Motor neuron (in vitro differentiated cells): Measurements from ENCODE around the gene KLF15. TPM values are rescaled to one million over a fixed set of nuclear protein-coding genes. Genes with fewer than 3 reads are reported as not detected.

Experiments
- ATAC-seq, 8 experiments: fragments of 200-7000 bp; cut with Tn5 transposase; replicated peaks in 6 of 8; 2 replicates each; pipeline ENCODE4 v1.8.0; 2021; ENCODE audit warnings: mild to moderate bottlenecking in 8 of 8, moderate library complexity in 8 of 8
- H3K27ac ChIP-seq, 2 donors: fragments of 250-450 bp; sonication (Bioruptor Pico); 2 replicates each; pipeline ENCODE4 v1.9.0; 2021; ENCODE audit warnings: antibody characterized with exemption in 2 of 2, mild to moderate bottlenecking in 2 of 2, moderate library complexity in 1 of 2
- H3K4me1 ChIP-seq, 2 donors: fragments of 250-450 bp; sonication (Bioruptor Pico); replicated peaks in 1 of 2; 2 replicates each; pipeline ENCODE4 v1.6.1; 2021; ENCODE audit warnings: antibody characterized with exemption in 2 of 2, mild to moderate bottlenecking in 2 of 2, moderate library complexity in 1 of 2
- H3K4me3 ChIP-seq, 5 donors: fragments of 250-450 bp; sonication (Bioruptor Pico); 2 replicates each; pipeline ENCODE4 v1.9.0; 2021; ENCODE audit warnings: antibody characterized with exemption in 5 of 5, mild to moderate bottlenecking in 5 of 5, moderate library complexity in 4 of 5
- WGBS, 10 experiments: fragments of 450-650 bp; shearing (Covaris generic); methylation state at CpG; one replicate each; pipeline ENCODE4 v1.0.0; 2022; 5-methylcytosine and 5-hydroxymethylcytosine counted together
- in situ Hi-C, 9 experiments: fragments of 400-800 bp; cut with MboI; loops; one replicate each; pipeline ENCODE4 v1.15.0; 2021; ENCODE audit warnings: low sequenced_read_pairs in 9 of 9, low pct_unique_long_range_greater_than_20kb in 2 of 9; ENCODE audit not compliant: unreplicated experiment in 9 of 9
- total RNA-seq, 8 experiments: library from RNA; unstranded; fragments of 300-600 nt; gene quantifications; 2 replicates each; pipeline versions ENCODE4 v1.2.3 to v1.2.4, GENCODE V29; 2022

KLF15 gene
- total RNA-seq, 8 experiments from 2014 or later, result 1.6 to 4.7 (median 2.9) TPM

DNA sequence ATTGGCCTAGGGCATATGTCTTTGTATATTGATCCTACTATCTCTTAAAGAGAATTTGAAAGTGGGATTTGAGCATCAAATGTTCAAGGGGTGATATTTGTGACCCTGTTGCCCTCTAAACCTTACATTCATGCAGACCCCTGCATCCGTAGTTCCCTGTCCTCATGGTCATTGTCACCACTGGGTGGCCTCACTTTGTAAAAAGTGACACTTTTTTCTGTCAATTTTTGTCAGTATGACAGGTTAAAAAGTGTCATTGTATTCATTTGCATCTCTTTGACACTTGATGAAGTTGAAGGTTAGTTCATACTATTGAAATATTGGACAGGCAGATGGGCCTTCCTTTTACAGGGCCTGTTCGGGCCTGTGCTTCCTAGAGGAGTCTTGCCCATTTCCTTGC is 12.3 kb upstream of the KLF15 start:
- Histone ChIP-seq H3K4me1 (no peaks in the 10 kb centered on the region), H3K27ac (no peak overlapping the region), H3K4me3 (no peak overlapping the region)
- in situ Hi-C loops, result no loop called here
- WGBS, 10 experiments, result 33 to 92% (median 60%) methylated on average over 1 to 2 of the region's 2 CpGs; no CpG with 5 or more reads in 3 of the 10 experiments
- no peak for ATAC-seq

DNA sequence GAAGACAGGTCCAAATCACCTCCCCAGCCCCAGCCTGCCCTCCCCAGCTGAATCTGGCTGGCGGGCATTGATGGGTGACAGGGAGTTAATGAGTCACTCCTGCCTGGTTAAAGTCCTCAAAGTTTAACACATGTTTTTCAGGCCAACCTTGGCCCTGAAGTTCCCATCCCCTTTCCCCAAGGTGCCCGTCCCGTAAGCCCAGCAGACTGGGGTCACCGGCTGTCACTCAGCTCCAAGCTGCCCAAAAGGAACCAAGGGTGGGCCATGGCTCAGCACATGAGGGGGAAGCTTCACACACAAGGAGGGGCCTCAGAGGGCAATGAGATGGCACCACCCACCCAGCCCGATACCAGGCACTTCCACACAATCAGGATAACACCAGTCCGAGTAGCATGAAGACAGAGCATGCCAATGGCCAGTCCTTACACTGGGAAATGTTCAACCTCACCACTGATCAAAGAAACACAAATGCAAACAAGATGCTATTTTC is 10.2 kb upstream of the KLF15 start:
- Histone ChIP-seq H3K27ac (no peak overlapping the region), H3K4me1 (peaks cover 0 to 3% of the 10 kb centered on the region in 2 donors), H3K4me3 (no peak overlapping the region)
- WGBS, 10 experiments, result 67 to 100% (median 91%) methylated on average over 1 to 5 of the region's 6 CpGs; no CpG with 5 or more reads in 4 of the 10 experiments
- ATAC-seq, result no peak
- in situ Hi-C loops, result no loop called here

DNA sequence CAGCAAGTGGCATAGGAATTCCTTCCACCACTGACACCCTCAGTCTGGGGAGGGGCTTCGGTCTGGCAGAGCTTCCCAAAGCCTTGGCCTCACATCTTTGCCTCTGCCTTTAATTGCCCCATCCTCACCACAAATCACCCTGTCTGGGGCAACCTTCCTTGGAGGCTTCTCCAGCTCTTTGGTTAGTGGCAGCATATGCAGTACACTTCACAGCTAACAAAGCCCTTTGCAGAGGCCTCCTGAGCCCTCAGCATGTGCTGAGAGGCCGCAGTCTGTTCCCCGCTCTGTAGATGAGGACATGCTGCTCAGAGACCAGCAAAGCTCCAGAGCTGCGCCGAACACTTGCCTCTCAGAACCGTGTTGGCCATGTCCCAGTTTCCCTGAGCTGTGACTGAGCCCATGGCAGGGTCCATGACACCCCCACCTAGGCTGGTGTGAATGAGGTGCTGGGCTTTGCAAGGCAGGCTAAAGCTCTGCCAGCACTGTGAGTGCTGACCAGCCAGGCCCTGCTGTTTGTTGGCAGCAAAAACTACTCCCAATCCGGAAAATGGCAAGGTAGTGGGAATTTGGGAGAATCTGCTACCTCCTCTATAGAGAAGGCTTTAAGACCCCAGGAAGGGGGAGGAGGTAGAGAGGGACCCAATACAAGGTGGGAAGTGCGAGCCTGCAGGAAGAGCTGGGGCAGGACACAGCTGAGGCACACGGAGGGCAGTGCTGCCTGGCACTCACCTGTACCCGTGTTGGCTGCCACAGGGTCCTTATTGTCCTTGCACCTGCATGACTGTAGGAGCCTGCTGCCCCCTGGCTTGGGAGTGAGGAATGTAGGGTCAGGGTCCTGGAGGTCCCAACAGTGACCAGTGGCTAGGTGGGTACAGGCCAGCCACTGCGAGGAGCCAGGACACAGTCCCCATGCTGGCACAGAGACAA is 8.4 kb upstream of the KLF15 start:
- 20 to 87% (median 73%) methylated on average over 1 to 9 of the region's 11 CpGs; no CpG with 5 or more reads in 4 of the 10 experiments for WGBS, 10 experiments
- H3K4me3 ChIP-seq, result no peak overlapping the region
- H3K27ac ChIP-seq, result no peak overlapping the region
- in situ Hi-C loops, result no loop called here
- peaks cover 0 to 3% of the 10 kb centered on the region in 2 donors for H3K4me1 ChIP-seq
- ATAC-seq, result no peak

DNA sequence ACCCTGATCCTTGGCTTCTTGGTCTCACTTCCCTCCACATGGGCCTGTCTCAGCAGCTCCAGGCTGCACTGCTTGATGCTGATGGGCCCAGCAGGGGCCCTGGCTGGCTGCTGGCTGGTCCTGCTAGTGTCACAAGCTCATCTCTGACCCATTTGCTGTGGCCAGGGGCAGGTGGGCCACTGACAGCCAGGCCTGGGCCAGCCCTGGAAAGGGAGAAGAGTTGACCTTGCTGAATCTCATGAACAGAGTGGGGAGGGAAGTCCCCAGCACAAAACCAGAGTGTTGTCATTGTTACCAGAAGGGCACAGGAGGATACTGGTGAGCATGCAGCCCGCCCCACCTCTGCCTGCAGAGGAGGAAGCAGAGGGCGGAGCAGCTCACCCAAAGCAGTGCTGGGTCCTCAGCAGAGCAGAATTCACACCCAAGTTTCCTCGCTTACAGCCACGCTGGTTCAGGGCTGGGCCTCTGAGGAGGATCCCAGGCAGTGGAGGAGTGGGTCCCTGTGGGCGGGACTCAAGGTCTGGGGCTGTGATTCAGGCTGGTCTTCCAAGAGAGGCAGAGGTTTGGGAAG is 7.6 kb upstream of the KLF15 start:
- ATAC-seq, result peak in 2 of 8 experiments; percentile 63 to 83
- Histone ChIP-seq H3K27ac (no peak overlapping the region), H3K4me1 (peaks cover 0 to 3% of the 10 kb centered on the region in 2 donors), H3K4me3 (no peak overlapping the region)
- in situ Hi-C loops, result no loop called here
- WGBS, 10 experiments, result 60 to 82% (median 82%) methylated on average over 3 of the region's 5 CpGs; no CpG with 5 or more reads in 7 of the 10 experiments

DNA sequence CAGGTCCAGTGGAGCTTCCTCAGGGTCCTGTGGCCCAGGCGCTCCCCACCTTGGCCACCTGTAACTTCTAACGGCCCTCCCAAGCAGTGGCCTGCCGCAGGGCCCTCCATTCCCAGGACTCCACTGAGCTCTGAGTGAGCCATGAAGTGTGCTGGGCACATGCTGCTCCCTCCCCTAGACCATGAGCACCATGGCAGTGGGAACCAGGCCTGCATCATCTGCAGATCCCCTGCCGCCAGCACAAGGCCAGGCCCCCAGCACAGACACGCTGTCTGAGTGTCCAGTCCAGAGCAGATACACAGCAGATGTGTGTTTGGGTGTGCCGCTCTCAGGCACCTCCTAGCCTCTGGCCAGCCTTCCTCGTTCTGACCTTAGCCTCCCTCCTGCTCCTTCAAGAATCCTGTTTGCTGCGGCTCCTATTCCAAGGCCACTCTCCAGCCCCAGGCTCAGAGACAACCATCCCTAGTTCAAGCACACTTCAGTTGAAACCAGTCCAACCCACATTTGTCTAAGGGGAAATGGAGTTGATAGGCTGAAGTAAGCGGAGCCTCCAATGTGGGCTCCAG is 7.0 kb upstream of the KLF15 start:
- WGBS, 10 experiments, result 40 to 100% (median 71%) methylated on average over 1 to 3 of the region's 9 CpGs; no CpG with 5 or more reads in 5 of the 10 experiments
- in situ Hi-C loops, result no loop called here

DNA sequence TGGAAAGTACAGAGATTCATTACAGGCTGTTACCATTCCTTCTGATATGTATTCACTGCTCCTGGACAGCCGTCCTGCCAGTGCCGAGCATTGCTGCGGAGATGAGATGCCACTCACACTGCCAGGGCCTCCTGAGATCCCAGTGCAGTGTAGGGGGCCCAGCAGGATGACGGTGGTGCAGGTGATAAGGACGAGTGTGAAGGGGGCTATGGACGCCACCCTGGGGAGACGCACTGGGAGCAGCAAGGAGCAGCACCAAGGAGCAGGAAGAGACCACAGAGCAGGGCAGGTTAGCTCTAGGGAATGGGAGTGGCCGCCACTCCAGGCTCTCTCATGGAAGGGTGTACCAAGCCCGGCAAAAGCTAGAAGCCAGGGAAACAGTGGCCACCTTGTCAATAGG is 4.0 kb upstream of the KLF15 start:
- no peak overlapping the region for H3K27ac ChIP-seq
- no peak overlapping the region for H3K4me3 ChIP-seq
- peaks cover 0 to 3% of the 10 kb centered on the region in 2 donors for H3K4me1 ChIP-seq
- 0 to 100% (median 75%) methylated on average over 1 to 7 of the region's 9 CpGs; no CpG with 5 or more reads in 5 of the 10 experiments for WGBS, 10 experiments
- ATAC-seq, result no peak
- in situ Hi-C loops, result no loop called here

More for the DNA sequence above, 7.0 kb upstream of the KLF15 start:
- Histone ChIP-seq H3K4me3 (no peak overlapping the region), H3K27ac (no peak overlapping the region), H3K4me1 (peaks cover 0 to 3% of the 10 kb centered on the region in 2 donors)
- no peak for ATAC-seq

DNA sequence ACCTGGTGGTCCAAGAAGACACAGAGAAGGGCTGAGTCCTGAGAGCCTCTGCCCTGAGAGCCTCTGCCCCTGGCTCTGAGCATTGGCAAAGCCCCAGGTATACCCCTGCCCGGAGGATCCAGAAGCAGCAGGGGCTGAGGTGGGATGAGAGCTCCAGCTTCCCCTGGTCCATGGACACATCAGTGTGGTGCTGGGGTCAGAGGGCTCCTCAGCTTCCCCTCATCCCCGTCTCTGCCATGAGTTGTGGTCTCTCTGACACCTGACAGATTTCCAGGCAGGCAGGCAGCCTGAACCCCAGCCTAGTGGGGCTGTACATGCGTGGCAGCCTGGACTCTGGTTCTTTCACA is 3.5 kb upstream of the KLF15 start:
- Histone ChIP-seq H3K27ac (no peak overlapping the region), H3K4me1 (peaks cover 0 to 3% of the 10 kb centered on the region in 2 donors), H3K4me3 (no peak overlapping the region)
- WGBS, 10 experiments, result 20 to 100% (median 75%) methylated on average over 1 to 2 of the region's 3 CpGs; no CpG with 5 or more reads in 7 of the 10 experiments
- in situ Hi-C loops, result no loop called here
- ATAC-seq, result no peak

DNA sequence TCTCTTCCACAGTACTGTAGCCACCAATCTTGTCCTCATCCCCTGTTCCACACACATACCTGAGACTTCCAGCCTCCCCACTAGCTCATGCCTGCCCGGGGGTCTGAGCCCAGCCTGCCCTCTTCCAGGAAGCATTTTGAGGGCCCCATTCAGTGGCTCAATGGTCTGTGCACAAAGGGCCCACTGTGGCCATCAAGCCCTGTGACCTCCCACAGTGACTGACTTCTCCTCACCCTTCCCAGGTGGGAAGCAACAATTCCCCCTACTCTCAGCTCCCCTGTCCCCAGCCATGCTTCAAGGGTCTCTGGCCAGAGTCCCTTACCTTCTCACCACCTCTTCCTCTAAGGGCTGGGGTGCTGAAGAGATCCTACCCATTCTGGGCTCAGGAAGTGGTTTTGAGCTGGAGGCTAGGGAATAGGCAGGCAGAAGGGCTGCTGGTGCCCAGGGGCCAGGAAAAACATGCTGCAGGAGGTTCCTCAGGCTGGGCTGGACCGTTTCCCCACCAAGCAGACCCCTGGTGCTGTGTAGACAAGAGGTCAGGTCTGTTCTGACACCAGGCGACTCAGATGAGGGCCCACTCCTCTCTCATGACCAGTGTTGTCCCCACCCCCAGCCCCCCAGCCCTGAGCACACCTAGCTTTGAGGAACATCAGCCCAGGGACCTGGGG is 3.0 kb upstream of the KLF15 start:
- in situ Hi-C loops, result no loop called here
- H3K27ac ChIP-seq, result no peak overlapping the region
- no peak for ATAC-seq
- H3K4me1 ChIP-seq, result peaks cover 5 to 8% of the 10 kb centered on the region in 2 donors
- WGBS, 10 experiments, result 0 to 80% (median 56%) methylated on average over 1 to 2 of the region's 3 CpGs; no CpG with 5 or more reads in 3 of the 10 experiments
- H3K4me3 ChIP-seq, result no peak overlapping the region

DNA sequence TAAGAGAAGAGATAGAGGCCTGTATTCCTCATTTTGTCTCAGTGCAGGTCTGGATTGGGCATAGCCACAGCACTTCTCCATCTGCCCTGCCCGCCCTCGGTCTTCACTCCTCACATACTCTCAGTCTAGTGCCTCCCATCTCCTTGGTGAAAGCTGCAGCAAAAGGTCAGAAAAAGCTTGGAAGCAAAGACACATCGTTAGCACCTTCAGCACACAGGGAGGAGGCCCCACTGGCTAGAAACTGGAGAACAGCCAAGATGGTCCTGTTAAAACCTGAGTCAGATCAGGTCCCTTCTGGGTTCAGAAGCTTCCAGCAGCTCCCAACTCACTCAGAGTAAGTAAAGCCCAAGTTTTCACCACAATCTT is 1.6 kb upstream of the KLF15 start:
- peaks cover 6 to 10% of the 10 kb centered on the region in 2 donors for H3K4me1 ChIP-seq
- 40 to 100% (median 73%) methylated on average over 1 to 2 of the region's 3 CpGs; no CpG with 5 or more reads in 6 of the 10 experiments for WGBS, 10 experiments
- in situ Hi-C loops, result no loop called here
- H3K27ac ChIP-seq, result no peak overlapping the region
- H3K4me3 ChIP-seq, result no peak overlapping the region
- ATAC-seq, result no peak

DNA sequence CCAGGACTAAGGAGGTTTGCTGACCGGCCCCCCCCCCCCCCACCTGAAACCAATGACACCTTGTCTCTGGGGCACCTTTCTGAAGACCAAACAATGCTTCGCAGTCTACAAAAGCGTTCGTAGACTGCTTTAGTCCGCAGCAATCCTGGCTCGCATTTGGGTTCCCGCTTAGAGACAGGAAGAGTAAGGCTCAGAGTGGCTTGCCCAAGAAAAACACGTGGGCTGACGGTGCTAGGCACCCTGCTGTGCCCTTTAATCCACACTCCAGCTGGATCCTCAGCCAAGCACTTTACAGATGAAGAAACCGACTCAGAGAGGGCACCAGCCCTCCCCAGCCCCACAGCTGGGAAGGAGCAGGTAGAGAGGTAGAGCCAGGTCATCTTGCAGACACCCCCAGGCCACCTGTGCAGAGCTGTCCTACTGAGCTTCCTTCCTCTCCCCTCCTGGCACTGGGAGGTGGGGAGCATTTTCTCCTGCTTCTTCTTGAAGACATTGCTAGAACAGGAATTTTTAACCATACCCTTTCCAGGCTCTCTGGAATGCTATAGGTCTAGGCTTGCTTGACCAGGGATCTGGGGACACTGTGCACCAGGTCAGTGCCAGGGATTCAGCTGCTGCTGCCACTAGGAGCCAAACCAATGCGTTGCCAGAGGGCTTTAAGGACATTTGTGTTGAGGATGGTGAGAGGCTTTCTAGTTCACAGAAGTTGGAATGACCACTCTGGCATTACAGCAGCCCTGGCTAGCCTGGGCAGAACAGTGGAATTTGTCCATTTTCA is 1.0 kb upstream of the KLF15 start:
- H3K27ac ChIP-seq, result no peak overlapping the region
- ATAC-seq, result no peak
- 0 to 60% (median 11%) methylated on average over 1 to 5 of the region's 11 CpGs; no CpG with 5 or more reads in 2 of the 10 experiments for WGBS, 10 experiments
- peaks cover 6 to 9% of the 10 kb centered on the region in 2 donors for H3K4me1 ChIP-seq
- in situ Hi-C loops, result no loop called here
- peak overlapping the region; percentile 51 to 89 (median 61) for H3K4me3 ChIP-seq

DNA sequence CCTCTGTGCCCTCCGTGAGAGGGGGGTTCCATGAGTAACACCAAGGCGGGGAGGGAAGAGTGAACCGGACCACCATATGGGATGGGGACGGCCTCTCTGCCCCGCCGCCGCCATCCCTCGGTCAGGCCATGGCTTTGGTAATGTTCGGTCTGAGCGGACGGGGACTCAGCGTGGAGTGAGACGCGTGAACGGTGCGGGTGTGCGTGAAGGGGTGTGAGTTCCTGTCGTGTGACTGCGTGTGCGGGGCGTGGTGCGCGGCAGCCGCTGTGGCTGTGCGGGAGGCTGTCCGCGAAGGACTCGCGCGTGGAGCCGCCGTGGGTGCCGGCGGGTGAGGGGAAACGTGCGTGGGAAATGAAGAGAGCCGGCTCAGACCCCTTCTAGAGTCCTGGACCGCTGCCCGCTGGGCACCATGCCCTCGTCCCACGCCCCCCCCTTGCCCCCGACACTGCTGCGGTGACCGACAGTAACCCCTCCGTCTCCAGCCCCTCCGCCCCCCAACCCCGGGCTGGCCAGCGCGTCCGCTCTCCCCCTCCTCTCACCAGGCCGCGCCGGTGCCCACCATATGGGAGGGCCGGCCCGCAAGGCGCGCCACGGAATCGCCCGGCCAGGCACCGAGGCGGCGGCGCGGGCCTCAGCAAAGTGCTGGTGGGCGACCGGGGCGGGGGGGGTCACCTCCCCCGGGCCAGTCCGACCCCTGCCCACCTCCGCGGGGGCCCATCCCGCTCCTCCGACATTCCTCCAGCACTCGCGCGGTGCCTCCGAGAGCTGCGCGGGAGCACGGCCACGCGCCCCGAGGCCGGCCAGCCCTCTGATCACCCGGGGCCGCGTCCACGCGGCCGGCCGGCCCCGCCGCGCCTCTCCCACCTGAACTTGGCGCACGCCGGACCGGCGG is 589 bp downstream of the KLF15 start:
- peak; percentile 11 to 43 (median 36) for ATAC-seq
- Histone ChIP-seq H3K4me3 (peak overlapping the region; percentile 51 to 89 (median 61)), H3K27ac (no peak overlapping the region), H3K4me1 (peaks cover 6 to 7% of the 10 kb centered on the region in 2 donors)
- in situ Hi-C loops, result no loop called here
- WGBS, 10 experiments, result 0% methylated on average over 15 of the region's 100 CpGs; no CpG with 5 or more reads in 9 of the 10 experiments
